HG02571 (cell line): ENCODE results near the gene PRDM15.

Experiments used
- ATAC-seq: cut with Tn5 transposase; IDR thresholded peaks from one replicate; pipeline ENCODE4 v1.9.1; 2021; ENCODE audit warnings: mild to moderate bottlenecking, moderate library complexity; ENCODE audit not compliant: unreplicated experiment

Gene PRDM15

GRCh38 chr21:41828884-41829360 is 50.2 kb downstream of the PRDM15 start:
- ATAC-seq, result no peak

- no peak for ATAC-seq
These were observed 50.9 kb downstream of the PRDM15 start for GRCh38 chr21:41827951-41828883.

GRCh38 chr21:41825881-41826280 is 53.3 kb downstream of the PRDM15 start:
- no peak for ATAC-seq

GRCh38 chr21:41825216-41825615 is 53.9 kb downstream of the PRDM15 start:
- ATAC-seq, result no peak

GRCh38 chr21:41824466-41825207 is 54.5 kb downstream of the PRDM15 start:
- ATAC-seq, result no peak

- no peak for ATAC-seq
These were observed 55.2 kb downstream of the PRDM15 start for GRCh38 chr21:41823906-41824305.

GRCh38 chr21:41823166-41823565 is 56.0 kb downstream of the PRDM15 start:
- ATAC-seq, result no peak

GRCh38 chr21:41821756-41822431 is 57.2 kb downstream of the PRDM15 start:
- no peak for ATAC-seq

GRCh38 chr21:41821081-41821755 is 57.9 kb downstream of the PRDM15 start:
- ATAC-seq, result no peak

GRCh38 chr21:41820384-41821080 is 58.6 kb downstream of the PRDM15 start:
- ATAC-seq, result no peak

- no peak for ATAC-seq
These were observed 59.3 kb downstream of the PRDM15 start for GRCh38 chr21:41819856-41820281.

- ATAC-seq, result no peak
These were observed 59.8 kb downstream of the PRDM15 start for GRCh38 chr21:41819236-41819855.

GRCh38 chr21:41817877-41818855 is 61.0 kb downstream of the PRDM15 start:
- ATAC-seq, result no peak

GRCh38 chr21:41817228-41817627 is 61.9 kb downstream of the PRDM15 start:
- peak; percentile 53 for ATAC-seq

GRCh38 chr21:41816583-41817165 is 62.5 kb downstream of the PRDM15 start:
- peak; percentile 56 for ATAC-seq

- ATAC-seq, result no peak
These were observed 63.2 kb downstream of the PRDM15 start for GRCh38 chr21:41815652-41816582.

GRCh38 chr21:41813226-41813625 is 65.9 kb downstream of the PRDM15 start:
- no peak for ATAC-seq
